Thyroid gland (tissue), 4 donors: ENCODE data around the gene MRPS27. TPM values are rescaled to one million over a fixed set of nuclear protein-coding genes. Genes with fewer than 3 reads are reported as not detected.

Source experiments
- DNase-seq, 2 donors: peaks; one replicate each; pipeline ENCODE4 v3.0.0-alpha.2; 2019
- H3K27ac ChIP-seq, 3 donors: fragments of 200-600 bp; sonication (generic); 1 replicate in 2 of 3; 2 replicates in 1 of 3; pipeline ENCODE4 v1.5.1; 2016 to 2019; ENCODE audit warnings: mild to moderate bottlenecking in 1 of 3, moderate library complexity in 1 of 3
- H3K27me3 ChIP-seq: fragments of 200-600 bp; sonication (generic); one replicate; pipeline ENCODE4 v1.5.1; 2019
- H3K36me3 ChIP-seq, 2 donors: fragments of 200-600 bp; sonication (generic); one replicate each; pipeline ENCODE4 v1.5.1; 2016 to 2019
- H3K4me1 ChIP-seq, 2 donors: fragments of 200-600 bp; sonication (generic); one replicate each; pipeline ENCODE4 v1.5.1; 2017 to 2019
- H3K4me3 ChIP-seq, 3 donors: fragments of 200-600 bp; sonication (generic); replicated peaks in 1 of 3; 1 replicate in 2 of 3; 2 replicates in 1 of 3; pipeline ENCODE4 v1.5.1; 2016; ENCODE audit warnings: mild to moderate bottlenecking in 1 of 3
- H3K9me3 ChIP-seq: fragments of 200-600 bp; sonication (generic); one replicate; pipeline ENCODE4 v1.5.1; 2017
- POLR2A ChIP-seq, 2 donors: fragments of 450-650 bp; IDR thresholded peaks; one replicate each; pipeline ENCODE4 v1.6.1; 2017; ENCODE audit warnings: antibody characterized with exemption in 2 of 2, mild to moderate bottlenecking in 2 of 2, moderate library complexity in 1 of 2
- WGBS, 2 donors: methylation state at CpG; one replicate each; pipeline ENCODE4 v1.1.5; 2017; 5-methylcytosine and 5-hydroxymethylcytosine counted together
- intact Hi-C: fragments of 100-400 bp; cut with DNase I; formaldehyde crosslinking; loops from one replicate; pipeline ENCODE4 v1.15.1; 2023
- total RNA-seq, 4 donors: library from RNA; depleted of rRNA; stranded (reverse); fragments of >200 nt; gene quantifications; one replicate each; pipeline ENCODE4 v1.2.3, GENCODE V29; 2016
- TF ChIP-seq, protein P1 (sequence below), 6 experiments: fragments of 200-600 bp in 3 of 6; fragments of 450-650 bp in 3 of 6; sonication (generic) in 3 of 6; IDR thresholded peaks; one replicate each; pipeline ENCODE4 v1.5.1; 2016 to 2019; ENCODE audit warnings: antibody characterized with exemption in 6 of 6, mild to moderate bottlenecking in 2 of 6, inconsistent platforms in 1 of 6, moderate library complexity in 1 of 6

Gene MRPS27
- total RNA-seq, 4 donors from 2014 or later: 71.4 to 86.1 (median 80.4) TPM

DNA sequence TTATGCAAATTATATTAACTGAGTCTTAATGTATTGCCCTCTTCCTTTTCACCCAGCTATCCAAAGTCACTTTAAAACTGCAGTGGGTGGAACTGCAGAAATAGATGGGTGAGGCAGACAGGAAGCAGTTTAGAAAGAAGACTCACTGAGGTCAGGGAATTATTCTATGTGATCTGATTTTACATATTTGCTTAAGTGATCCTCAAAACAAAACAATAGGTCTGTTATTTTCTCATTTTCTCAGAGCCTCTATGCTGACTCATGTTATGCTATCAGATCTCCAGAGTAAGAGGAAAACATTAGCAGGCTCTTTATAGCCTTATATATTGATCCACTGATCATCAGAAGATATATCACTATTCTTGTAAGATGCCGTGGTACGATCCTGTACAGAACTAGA is 63.5 kb downstream of the MRPS27 start:
- Histone ChIP-seq H3K27me3 (no peaks in the 10 kb centered on the region), H3K9me3 (no peaks in the 10 kb centered on the region), H3K27ac (no peak overlapping the region), H3K4me1 (peaks cover 8 to 11% of the 10 kb centered on the region in 2 donors), H3K36me3 (no peaks in the 10 kb centered on the region), H3K4me3 (no peak overlapping the region)
- no peak for TF ChIP-seq POLR2A (IDR thresholded peaks at IDR 0.05)
- TF ChIP-seq, protein P1, sequence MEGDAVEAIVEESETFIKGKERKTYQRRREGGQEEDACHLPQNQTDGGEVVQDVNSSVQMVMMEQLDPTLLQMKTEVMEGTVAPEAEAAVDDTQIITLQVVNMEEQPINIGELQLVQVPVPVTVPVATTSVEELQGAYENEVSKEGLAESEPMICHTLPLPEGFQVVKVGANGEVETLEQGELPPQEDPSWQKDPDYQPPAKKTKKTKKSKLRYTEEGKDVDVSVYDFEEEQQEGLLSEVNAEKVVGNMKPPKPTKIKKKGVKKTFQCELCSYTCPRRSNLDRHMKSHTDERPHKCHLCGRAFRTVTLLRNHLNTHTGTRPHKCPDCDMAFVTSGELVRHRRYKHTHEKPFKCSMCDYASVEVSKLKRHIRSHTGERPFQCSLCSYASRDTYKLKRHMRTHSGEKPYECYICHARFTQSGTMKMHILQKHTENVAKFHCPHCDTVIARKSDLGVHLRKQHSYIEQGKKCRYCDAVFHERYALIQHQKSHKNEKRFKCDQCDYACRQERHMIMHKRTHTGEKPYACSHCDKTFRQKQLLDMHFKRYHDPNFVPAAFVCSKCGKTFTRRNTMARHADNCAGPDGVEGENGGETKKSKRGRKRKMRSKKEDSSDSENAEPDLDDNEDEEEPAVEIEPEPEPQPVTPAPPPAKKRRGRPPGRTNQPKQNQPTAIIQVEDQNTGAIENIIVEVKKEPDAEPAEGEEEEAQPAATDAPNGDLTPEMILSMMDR (IDR thresholded peaks at IDR 0.05): no peak
- DNase-seq: no peak
- WGBS, 2 donors: 95% methylated on average over 2 of the region's 2 CpGs
- intact Hi-C loops: no loop called here

DNA sequence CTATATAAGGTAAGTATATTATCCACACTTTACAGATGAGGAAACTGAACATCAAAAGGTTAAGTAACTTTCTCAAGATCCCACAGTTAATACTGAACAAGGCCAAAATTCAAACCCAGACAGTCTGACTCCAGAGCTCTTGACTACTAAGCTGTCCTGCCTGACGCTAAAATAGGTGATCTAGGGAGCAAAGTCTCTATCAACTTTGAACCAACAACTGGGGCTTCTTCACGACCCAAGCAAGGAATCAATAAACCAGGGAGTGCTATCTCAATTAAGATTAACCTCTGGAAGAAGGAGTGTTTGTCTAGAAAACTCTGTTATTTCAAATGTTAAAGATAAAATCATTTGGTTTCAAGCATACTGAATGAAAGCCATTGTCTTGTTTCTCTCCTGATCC is 64.4 kb downstream of the MRPS27 start:
- intact Hi-C loops: no loop called here
- Histone ChIP-seq H3K9me3 (no peaks in the 10 kb centered on the region), H3K27me3 (no peaks in the 10 kb centered on the region), H3K27ac (no peak overlapping the region), H3K36me3 (no peaks in the 10 kb centered on the region), H3K4me1 (peaks cover 8 to 11% of the 10 kb centered on the region in 2 donors), H3K4me3 (no peak overlapping the region)
- WGBS, 2 donors: 85 to 89% methylated on average over 2 of the region's 2 CpGs
- DNase-seq: no peak
- TF ChIP-seq, protein P1 (IDR thresholded peaks at IDR 0.05): no peak
- TF ChIP-seq POLR2A (IDR thresholded peaks at IDR 0.05): no peak

DNA sequence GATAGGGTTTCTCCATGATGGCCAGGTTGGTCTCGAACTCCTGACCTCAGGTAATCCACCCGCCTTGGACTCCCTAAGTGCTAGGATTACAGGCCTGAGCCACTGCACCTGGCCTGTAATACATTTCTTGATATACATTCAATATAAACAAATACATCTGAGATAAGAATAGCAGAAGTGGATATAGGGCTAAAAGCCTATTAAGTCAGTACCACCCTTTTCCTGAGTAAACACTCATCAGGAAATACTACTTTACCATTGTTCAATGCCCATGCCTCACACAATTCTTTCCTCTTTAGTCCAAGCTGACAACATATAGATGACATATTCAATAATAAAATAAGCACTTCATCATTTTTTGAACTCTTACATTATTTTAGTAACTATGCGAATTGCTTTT is 64.8 kb downstream of the MRPS27 start:
- intact Hi-C loops: no loop called here
- Histone ChIP-seq H3K9me3 (no peaks in the 10 kb centered on the region), H3K4me1 (peaks cover 8 to 11% of the 10 kb centered on the region in 2 donors), H3K4me3 (no peak overlapping the region), H3K27me3 (no peaks in the 10 kb centered on the region), H3K36me3 (no peaks in the 10 kb centered on the region), H3K27ac (no peak overlapping the region)
- 98 to 99% methylated on average over 3 of the region's 3 CpGs for WGBS, 2 donors
- no peak for TF ChIP-seq POLR2A (IDR thresholded peaks at IDR 0.05)
- TF ChIP-seq, protein P1 (IDR thresholded peaks at IDR 0.05): no peak
- no peak for DNase-seq

DNA sequence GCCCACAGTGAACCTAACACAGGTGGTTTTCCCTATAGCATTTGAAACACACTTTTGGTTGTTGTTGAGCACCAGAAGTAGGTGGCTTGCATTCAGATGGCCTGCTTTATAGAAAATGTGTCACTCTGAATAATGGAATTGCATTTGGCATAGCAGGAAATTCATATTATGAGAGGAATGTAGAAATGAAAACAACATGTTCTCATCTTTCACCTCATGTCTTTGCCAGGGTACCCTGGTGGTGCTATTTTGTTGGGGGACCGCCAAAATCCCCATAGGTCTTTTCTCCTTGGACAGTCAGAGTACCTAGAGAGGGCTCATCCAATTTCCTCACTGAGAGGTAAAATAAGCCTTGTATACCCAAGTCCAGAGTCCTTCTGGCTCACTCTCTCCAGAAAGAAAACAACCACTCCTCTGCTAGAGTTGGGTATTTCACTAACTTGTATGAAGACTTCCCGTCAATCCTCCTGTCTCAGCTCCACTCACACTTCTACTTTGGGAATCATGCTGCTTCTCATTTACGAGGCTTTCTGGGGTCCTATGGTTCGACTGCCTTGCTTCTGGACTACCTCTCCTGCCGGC is 67.4 kb downstream of the MRPS27 start:
- Histone ChIP-seq H3K27me3 (no peaks in the 10 kb centered on the region), H3K4me1 (peaks cover 20 to 26% of the 10 kb centered on the region in 2 donors), H3K27ac (peak overlapping the region in 1 of 3 donors; percentile 4), H3K4me3 (no peak overlapping the region), H3K36me3 (no peaks in the 10 kb centered on the region), H3K9me3 (no peaks in the 10 kb centered on the region)
- DNase-seq: no peak
- intact Hi-C loops: no loop called here
- 73 to 84% methylated on average over 5 of the region's 5 CpGs for WGBS, 2 donors
- TF ChIP-seq POLR2A (IDR thresholded peaks at IDR 0.05): no peak
- TF ChIP-seq, protein P1 (IDR thresholded peaks at IDR 0.05): no peak

DNA sequence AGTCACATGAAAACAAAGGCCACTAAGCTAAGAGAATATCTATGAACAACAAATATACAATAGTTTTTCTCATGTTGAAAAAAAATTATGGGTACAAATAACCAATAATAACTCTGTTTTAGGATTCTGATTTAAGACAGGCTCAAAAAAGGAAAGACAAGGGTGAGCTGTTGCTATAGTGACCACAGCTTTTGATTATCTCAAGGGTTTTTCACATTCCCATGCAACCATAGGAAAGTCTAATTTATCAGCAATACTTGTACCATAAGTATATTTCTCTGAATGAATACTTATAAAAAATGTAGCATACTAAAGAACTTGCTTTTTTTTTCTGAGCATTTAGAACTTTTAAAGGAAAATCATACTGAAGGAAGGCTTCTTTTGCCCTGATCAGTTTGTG is 68.0 kb downstream of the MRPS27 start:
- H3K36me3 ChIP-seq: no peaks in the 10 kb centered on the region
- intact Hi-C loops: no loop called here
- TF ChIP-seq POLR2A (IDR thresholded peaks at IDR 0.05): no peak
- TF ChIP-seq, protein P1 (IDR thresholded peaks at IDR 0.05): no peak
- no peaks in the 10 kb centered on the region for H3K27me3 ChIP-seq
- H3K4me3 ChIP-seq: no peak overlapping the region
- no peaks in the 10 kb centered on the region for H3K9me3 ChIP-seq
- H3K4me1 ChIP-seq: peaks cover 26 to 32% of the 10 kb centered on the region in 2 donors
- H3K27ac ChIP-seq: no peak overlapping the region
- DNase-seq: no peak
